NCI-H146 (cell line): ENCODE data around the gene OTUD3.

Experiments
- DNase-seq: peaks from one replicate; lab custom pipeline; 2025; lab: John Stamatoyannopoulos, UW

Gene OTUD3

DNA sequence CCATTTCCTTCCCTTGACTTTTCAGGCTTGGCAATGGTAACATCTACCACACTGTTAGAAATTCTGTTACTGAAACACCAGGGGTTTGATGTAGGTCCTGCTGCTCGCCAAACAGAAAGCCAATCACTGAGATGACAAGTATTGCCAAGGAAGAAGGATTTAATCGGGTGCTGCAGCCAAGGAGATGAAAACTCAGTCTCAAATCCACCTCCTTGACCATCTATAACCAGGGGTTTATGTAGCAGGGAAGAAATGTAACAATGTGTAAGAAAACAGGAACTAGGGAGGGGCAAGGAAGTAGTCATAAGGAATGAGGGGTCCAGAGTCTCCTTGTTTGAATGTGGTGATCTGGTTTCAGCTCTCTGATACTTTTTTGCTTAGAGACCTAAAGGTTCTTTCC, 71.9 kb downstream of the OTUD3 start:
- DNase-seq, result no peak

DNA sequence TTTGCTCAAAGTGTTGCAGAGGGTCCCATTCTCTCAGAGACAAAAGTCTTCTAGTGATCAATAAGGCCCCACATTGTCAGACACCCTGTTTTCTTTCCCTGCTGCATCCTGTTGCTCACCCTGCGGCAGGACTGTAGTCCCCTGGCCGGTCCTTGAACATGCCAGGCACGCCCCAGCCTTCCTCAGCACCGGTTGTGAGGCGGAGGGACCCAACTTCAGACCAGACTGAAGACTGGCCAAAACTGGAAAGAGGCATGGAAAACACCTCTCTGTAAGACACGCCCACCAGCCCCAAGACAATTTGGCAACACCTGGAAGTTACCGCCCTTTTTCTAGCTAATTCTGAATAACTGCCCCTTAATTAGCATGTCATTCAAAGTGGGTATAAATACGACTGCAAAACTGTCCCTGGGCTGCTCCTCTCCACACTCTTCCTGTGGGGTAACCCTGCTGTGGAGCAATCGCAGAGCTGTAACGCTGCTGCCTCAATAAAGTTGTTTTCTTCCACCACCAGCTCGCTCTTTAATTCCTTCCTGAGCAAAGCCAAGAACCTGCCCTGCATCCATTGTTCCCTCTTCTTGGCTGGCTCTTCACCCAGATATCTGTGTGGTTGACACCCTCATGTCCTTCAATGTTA, 73.5 kb downstream of the OTUD3 start:
- no peak for DNase-seq

DNA sequence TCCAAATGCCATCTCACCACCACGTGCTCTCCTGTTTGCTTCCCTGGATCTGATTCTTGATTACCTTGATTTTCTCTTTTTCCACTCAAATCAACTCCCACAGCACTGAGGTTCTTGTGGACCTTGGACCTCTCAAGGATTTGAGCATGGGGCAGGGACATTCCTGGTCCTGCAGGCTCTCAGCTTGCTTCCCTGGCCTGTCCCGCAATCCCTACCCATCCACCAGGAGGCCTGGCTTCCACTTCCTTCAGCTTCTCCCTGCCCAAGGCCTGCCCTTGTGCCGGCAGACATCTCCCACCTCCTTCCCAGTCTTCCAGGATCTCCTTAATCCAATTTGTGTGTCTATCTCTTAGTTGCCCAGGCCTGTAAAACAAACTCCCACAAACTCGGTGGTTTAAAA, 75.6 kb downstream of the OTUD3 start:
- no peak for DNase-seq

DNA sequence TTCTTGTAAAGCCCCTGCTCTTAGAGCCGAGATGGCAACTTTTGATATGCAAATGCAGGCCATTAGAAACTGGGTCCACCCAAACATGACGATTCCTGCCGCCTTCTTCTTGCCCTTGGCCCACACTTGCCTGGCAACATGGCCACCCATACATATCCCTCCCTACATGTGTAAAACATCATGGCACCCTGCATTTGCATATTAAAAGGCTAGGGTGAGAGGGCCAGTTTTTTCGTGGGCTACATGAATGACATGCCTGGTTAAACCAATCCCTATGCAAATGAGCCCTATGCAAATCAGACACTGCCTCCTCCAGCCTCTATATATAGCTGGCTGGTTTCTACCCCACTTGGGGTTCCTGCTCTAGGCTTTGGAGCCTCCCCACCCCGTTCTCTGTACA, 78.4 kb downstream of the OTUD3 start:
- no peak for DNase-seq
